ENCODE results near the gene SLC15A3.

Gene SLC15A3

DNA sequence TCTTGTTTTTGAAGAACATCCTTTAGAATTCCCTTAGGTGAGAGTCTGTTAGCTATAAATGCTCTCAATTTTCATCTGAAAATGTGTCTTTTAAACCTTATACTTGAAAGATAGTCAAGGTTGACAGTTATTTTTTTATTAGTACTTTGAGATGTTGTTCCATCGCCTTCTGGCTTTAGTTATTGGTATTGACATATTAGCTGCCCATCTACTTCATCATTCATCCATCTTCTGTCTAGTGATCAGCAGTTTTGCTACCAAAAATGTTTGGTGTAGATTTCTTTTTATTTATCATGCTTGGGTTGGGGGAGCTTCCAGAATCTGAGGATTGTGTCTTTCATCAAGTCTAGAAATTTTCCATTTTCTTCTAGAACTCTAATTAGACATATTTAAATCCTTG, 16.2 kb upstream of the SLC15A3 start:
- no peaks in the 10 kb centered on the region for H3K27me3 ChIP-seq (ENCODE audit: insufficient read depth, low read depth, severe bottlenecking)
- TF ChIP-seq, protein P1, sequence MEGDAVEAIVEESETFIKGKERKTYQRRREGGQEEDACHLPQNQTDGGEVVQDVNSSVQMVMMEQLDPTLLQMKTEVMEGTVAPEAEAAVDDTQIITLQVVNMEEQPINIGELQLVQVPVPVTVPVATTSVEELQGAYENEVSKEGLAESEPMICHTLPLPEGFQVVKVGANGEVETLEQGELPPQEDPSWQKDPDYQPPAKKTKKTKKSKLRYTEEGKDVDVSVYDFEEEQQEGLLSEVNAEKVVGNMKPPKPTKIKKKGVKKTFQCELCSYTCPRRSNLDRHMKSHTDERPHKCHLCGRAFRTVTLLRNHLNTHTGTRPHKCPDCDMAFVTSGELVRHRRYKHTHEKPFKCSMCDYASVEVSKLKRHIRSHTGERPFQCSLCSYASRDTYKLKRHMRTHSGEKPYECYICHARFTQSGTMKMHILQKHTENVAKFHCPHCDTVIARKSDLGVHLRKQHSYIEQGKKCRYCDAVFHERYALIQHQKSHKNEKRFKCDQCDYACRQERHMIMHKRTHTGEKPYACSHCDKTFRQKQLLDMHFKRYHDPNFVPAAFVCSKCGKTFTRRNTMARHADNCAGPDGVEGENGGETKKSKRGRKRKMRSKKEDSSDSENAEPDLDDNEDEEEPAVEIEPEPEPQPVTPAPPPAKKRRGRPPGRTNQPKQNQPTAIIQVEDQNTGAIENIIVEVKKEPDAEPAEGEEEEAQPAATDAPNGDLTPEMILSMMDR (IDR thresholded peaks at IDR 0.05; ENCODE audit: low read depth, low read length), result no peak
- peaks cover 7% of the 10 kb centered on the region for H3K9me3 ChIP-seq (ENCODE audit: severe bottlenecking)

DNA sequence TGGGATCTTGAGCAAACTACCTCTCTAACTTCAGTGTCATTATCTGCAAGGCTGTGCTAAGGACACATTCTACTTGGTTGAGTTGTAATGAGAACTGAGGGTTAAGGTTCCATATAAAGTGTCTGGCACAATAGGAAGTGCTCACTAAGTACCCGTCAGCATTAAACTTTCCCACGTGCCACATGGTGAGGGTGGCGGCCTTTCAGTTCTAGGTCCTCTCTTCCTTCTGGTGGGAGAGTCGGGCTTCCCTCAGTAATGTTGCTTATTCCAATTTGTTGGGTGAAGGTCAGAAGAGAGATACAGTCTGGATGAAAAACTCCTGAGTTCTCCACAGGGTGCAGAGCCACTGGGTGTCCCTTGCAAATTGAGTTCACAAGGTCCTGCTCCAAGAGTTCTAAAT, 14.9 kb upstream of the SLC15A3 start:
- H3K4me3 ChIP-seq (ENCODE audit: low read depth, low read length), result no peak overlapping the region
- no peaks in the 10 kb centered on the region for H3K27me3 ChIP-seq (ENCODE audit: insufficient read depth, low read depth, severe bottlenecking)
- peaks cover 7% of the 10 kb centered on the region for H3K9me3 ChIP-seq (ENCODE audit: severe bottlenecking)
- H3K36me3 ChIP-seq, result no peaks in the 10 kb centered on the region
- TF ChIP-seq, protein P1 (IDR thresholded peaks at IDR 0.05; ENCODE audit: low read depth, low read length), result no peak
- DNase-seq, result no peak
- H3K27ac ChIP-seq, result no peak overlapping the region

More for the DNA sequence above, 16.2 kb upstream of the SLC15A3 start:
- Histone ChIP-seq H3K4me3 (ENCODE audit: low read depth, low read length) (no peak overlapping the region), H3K36me3 (no peaks in the 10 kb centered on the region), H3K27ac (no peak overlapping the region)
- no peak for DNase-seq

DNA sequence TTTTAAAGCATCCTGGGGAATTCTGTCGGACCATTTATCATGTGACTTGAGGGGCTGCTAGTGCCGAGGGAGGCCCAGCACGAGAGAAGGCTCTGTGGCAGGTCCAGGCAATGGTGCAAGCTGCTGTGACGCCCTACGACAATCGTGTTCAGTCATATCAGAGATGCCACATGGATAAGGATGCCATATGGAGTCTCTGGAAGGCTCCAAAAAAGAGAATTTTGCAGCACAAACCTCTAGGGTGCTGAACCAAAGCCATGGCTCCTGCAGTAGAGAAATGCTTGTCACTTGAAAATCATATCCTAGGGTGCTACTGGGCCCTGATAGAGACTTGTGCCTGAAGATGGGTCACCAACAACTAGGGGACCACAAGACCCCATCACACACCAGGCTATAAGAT, 12.8 kb upstream of the SLC15A3 start:
- peaks cover 7% of the 10 kb centered on the region for H3K9me3 ChIP-seq (ENCODE audit: severe bottlenecking)
- TF ChIP-seq, protein P1 (IDR thresholded peaks at IDR 0.05; ENCODE audit: low read depth, low read length), result no peak
- no peaks in the 10 kb centered on the region for H3K36me3 ChIP-seq
- H3K27me3 ChIP-seq (ENCODE audit: insufficient read depth, low read depth, severe bottlenecking), result no peaks in the 10 kb centered on the region
- no peak overlapping the region for H3K27ac ChIP-seq
- DNase-seq, result no peak
- no peak overlapping the region for H3K4me3 ChIP-seq (ENCODE audit: low read depth, low read length)

DNA sequence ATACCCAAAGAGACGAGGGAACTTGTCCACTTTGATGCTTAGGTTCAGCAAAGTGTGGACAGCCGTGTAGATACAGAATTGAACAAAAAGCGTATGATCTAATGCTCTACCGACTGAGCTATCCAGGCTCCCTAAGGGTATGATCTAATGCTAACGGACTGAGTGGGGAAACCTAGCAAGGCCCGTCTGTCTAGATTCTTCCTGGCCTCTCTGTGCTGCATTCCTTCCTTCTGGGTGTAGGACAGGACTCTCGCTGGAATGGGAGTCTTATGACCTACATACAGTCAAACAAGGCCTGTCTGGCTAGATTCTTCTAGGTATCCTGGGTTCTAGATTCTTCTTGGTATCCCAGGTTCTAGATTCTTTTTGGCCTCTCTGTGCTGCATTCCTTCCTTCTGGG, 8.4 kb upstream of the SLC15A3 start:
- TF ChIP-seq, protein P1 (IDR thresholded peaks at IDR 0.05; ENCODE audit: low read depth, low read length), result no peak
- no peak overlapping the region for H3K27ac ChIP-seq

DNA sequence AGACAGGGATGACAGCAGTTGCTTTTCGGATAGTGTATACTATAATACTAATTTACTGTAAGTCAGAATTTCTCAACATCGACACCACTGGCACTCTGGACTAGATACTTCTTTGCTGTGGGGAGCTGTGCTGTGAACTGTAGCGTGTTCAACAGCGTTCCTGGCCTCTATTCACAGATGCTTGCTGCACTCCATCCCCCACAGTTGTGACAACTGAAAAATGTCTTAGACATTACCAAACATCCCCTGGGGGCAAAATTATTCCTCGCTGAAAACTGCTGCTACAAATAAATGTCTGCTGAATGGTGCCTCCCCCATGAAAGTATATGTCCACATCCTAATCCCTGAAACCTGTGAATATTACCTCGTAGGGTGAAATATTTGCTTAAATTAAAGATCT, 7.5 kb upstream of the SLC15A3 start:
- no peak overlapping the region for H3K27ac ChIP-seq
- no peaks in the 10 kb centered on the region for H3K9me3 ChIP-seq (ENCODE audit: severe bottlenecking)
- H3K27me3 ChIP-seq (ENCODE audit: insufficient read depth, low read depth, severe bottlenecking), result no peaks in the 10 kb centered on the region
- no peak overlapping the region for H3K4me3 ChIP-seq (ENCODE audit: low read depth, low read length)
- TF ChIP-seq, protein P1 (IDR thresholded peaks at IDR 0.05; ENCODE audit: low read depth, low read length), result no peak
- no peaks in the 10 kb centered on the region for H3K36me3 ChIP-seq
- DNase-seq, result no peak

More for the DNA sequence above, 8.4 kb upstream of the SLC15A3 start:
- H3K36me3 ChIP-seq, result no peaks in the 10 kb centered on the region
- H3K4me3 ChIP-seq (ENCODE audit: low read depth, low read length), result no peak overlapping the region
- no peaks in the 10 kb centered on the region for H3K27me3 ChIP-seq (ENCODE audit: insufficient read depth, low read depth, severe bottlenecking)
- no peaks in the 10 kb centered on the region for H3K9me3 ChIP-seq (ENCODE audit: severe bottlenecking)
- DNase-seq, result no peak

DNA sequence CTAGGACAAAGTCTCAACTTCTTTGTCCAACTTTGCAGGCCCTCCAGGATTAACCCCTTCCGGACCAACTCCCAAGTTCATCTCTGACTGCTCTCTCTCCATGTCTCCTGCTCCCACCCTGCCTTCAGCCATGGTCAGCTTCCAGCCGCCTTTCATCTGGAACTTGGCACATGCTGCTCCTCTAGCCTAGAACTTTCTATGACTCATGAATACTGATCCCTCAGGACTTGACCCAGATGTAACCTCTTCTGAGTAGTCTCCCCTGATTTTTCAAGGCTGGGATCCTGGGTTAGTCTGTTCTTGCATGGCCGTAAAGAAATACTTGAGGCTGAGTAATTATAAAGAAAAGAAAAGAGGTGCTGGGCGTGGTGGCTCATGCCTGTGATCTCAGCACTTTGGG, 5.2 kb upstream of the SLC15A3 start:
- no peak overlapping the region for H3K27ac ChIP-seq
- H3K36me3 ChIP-seq, result no peaks in the 10 kb centered on the region
- no peaks in the 10 kb centered on the region for H3K9me3 ChIP-seq (ENCODE audit: severe bottlenecking)
- TF ChIP-seq, protein P1 (IDR thresholded peaks at IDR 0.05; ENCODE audit: low read depth, low read length), result no peak
- H3K4me3 ChIP-seq (ENCODE audit: low read depth, low read length), result no peak overlapping the region
- no peaks in the 10 kb centered on the region for H3K27me3 ChIP-seq (ENCODE audit: insufficient read depth, low read depth, severe bottlenecking)
- no peak for DNase-seq

All from WERI-Rb-1 (cell line).